HEK293 (cell line): Measurements from ENCODE around the gene MAPRE2.

ENCODE experiments used
- CTCF ChIA-PET: fragments of 350-600 bp; formaldehyde crosslinking; extraction: SDS; loops from one replicate; lab custom pipeline; 2021; ENCODE audit warnings: antibody characterized with exemption; lab: Yijun Ruan, JAX
- POLR2A ChIA-PET: fragments of 300-600 bp; formaldehyde crosslinking; extraction: SDS; loops from one replicate; lab custom pipeline; 2020; ENCODE audit warnings: antibody characterized with exemption, inconsistent platforms; lab: Yijun Ruan, JAX
- H3K27ac ChIP-seq: fragments of 200-500 bp; sonication (Bioruptor generic); 2 replicates; pipeline ENCODE4 v1.5.1; 2014; ENCODE audit warnings: low read depth, low read length, control low read depth, inconsistent platforms; ENCODE audit errors: extremely low read depth
- H3K36me3 ChIP-seq, 2 experiments: fragments of 200-500 bp in 1 of 2; sonication (Bioruptor generic) in 1 of 2; 1 replicate in 1 of 2; 2 replicates in 1 of 2; pipeline ENCODE4 v1.5.1; 2014 to 2017; ENCODE audit warnings: inconsistent platforms in 2 of 2, low read length in 2 of 2; ENCODE audit not compliant: control insufficient read depth in 2 of 2, insufficient read depth in 1 of 2
- H3K4me1 ChIP-seq: fragments of 200-500 bp; sonication (Bioruptor generic); 2 replicates; pipeline ENCODE4 v1.5.1; 2014; ENCODE audit warnings: mild to moderate bottlenecking, low read length, inconsistent platforms; ENCODE audit not compliant: control insufficient read depth, insufficient read depth
- H3K4me3 ChIP-seq: 2 replicates; pipeline ENCODE4 v1.5.1; 2011; ENCODE audit warnings: low read depth, mild to moderate bottlenecking, control low read depth, low read length, moderate library complexity
- H3K9me3 ChIP-seq: fragments of 200-500 bp; sonication (Bioruptor generic); 2 replicates; pipeline ENCODE4 v1.5.1; 2014; ENCODE audit warnings: low read depth, low read length, inconsistent platforms; ENCODE audit not compliant: control insufficient read depth, insufficient read depth
- FEZF1 ChIP-seq: fragments of 450-650 bp; formaldehyde crosslinking; IDR thresholded peaks from 2 replicates; pipeline ENCODE4 v1.5.1; 2016; ENCODE audit warnings: missing biosample characterization, missing genetic modification characterization
- HIC1 ChIP-seq: fragments of 450-650 bp; formaldehyde crosslinking; IDR thresholded peaks from 2 replicates; pipeline ENCODE4 v1.5.1; 2016; ENCODE audit warnings: missing biosample characterization, missing genetic modification characterization
- HOXA7 ChIP-seq: sonication (generic); formaldehyde crosslinking; IDR thresholded peaks from 2 replicates; pipeline ENCODE4 v1.8.1; 2022; ENCODE audit warnings: missing genetic modification reagents, borderline replicate concordance
- KLF9 ChIP-seq: fragments of 450-650 bp; formaldehyde crosslinking; IDR thresholded peaks from 2 replicates; pipeline ENCODE4 v1.5.1; 2016; ENCODE audit warnings: missing biosample characterization, missing genetic modification characterization, low read depth
- OSR2 ChIP-seq: fragments of 450-650 bp; formaldehyde crosslinking; IDR thresholded peaks from 2 replicates; pipeline ENCODE4 v1.5.1; 2016; ENCODE audit warnings: missing biosample characterization, missing genetic modification characterization
- SALL2 ChIP-seq: fragments of 450-650 bp; formaldehyde crosslinking; IDR thresholded peaks from 2 replicates; pipeline ENCODE4 v1.5.0; 2017; ENCODE audit warnings: missing biosample characterization, mild to moderate bottlenecking, missing genetic modification characterization, borderline replicate concordance
- SP7 ChIP-seq: fragments of 450-650 bp; formaldehyde crosslinking; IDR thresholded peaks from 2 replicates; pipeline ENCODE4 v1.5.1; 2016; ENCODE audit warnings: missing biosample characterization, missing genetic modification characterization
- ZNF133 ChIP-seq: fragments of 450-650 bp; formaldehyde crosslinking; IDR thresholded peaks from 2 replicates; pipeline ENCODE4 v1.5.1; 2016; ENCODE audit warnings: missing biosample characterization, missing genetic modification characterization
- ZNF16 ChIP-seq: fragments of 450-650 bp; formaldehyde crosslinking; IDR thresholded peaks from 2 replicates; pipeline ENCODE4 v1.5.1; 2016; ENCODE audit warnings: low read depth, missing biosample characterization, missing genetic modification characterization
- ZNF175 ChIP-seq: fragments of 450-650 bp; formaldehyde crosslinking; IDR thresholded peaks from 2 replicates; pipeline ENCODE4 v1.5.1; 2016; ENCODE audit warnings: missing biosample characterization, missing genetic modification characterization
- ZNF23 ChIP-seq: fragments of 450-650 bp; formaldehyde crosslinking; IDR thresholded peaks from 2 replicates; pipeline ENCODE4 v1.5.1; 2016; ENCODE audit warnings: missing biosample characterization, missing genetic modification characterization, borderline replicate concordance
- ZNF274 ChIP-seq, 2 experiments: fragments of 200-500 bp in 1 of 2; fragments of 450-650 bp in 1 of 2; sonication (Bioruptor generic) in 1 of 2; formaldehyde crosslinking in 1 of 2; IDR thresholded peaks; 2 replicates each; pipeline versions ENCODE4 v1.5.1 to v1.6.1; 2014 to 2016; ENCODE audit warnings: borderline replicate concordance in 1 of 2, inconsistent platforms in 1 of 2, low read length in 1 of 2, missing biosample characterization in 1 of 2, missing genetic modification characterization in 1 of 2
- ZNF280C ChIP-seq: fragments of 450-650 bp; formaldehyde crosslinking; IDR thresholded peaks from 2 replicates; pipeline ENCODE4 v1.5.1; 2016; ENCODE audit warnings: missing biosample characterization, missing genetic modification characterization
- ZNF280D ChIP-seq: fragments of 450-650 bp; formaldehyde crosslinking; IDR thresholded peaks from 2 replicates; pipeline ENCODE4 v1.5.1; 2016; ENCODE audit warnings: missing biosample characterization, missing genetic modification characterization
- ZNF449 ChIP-seq: fragments of 450-650 bp; formaldehyde crosslinking; IDR thresholded peaks from 2 replicates; pipeline ENCODE4 v1.5.1; 2017; ENCODE audit warnings: missing biosample characterization, mild to moderate bottlenecking, missing genetic modification characterization, moderate library complexity
- ZNF48 ChIP-seq: fragments of 450-650 bp; formaldehyde crosslinking; IDR thresholded peaks from 2 replicates; pipeline ENCODE4 v1.5.1; 2016; ENCODE audit warnings: missing biosample characterization, missing genetic modification characterization
- ZNF621 ChIP-seq: fragments of 450-650 bp; formaldehyde crosslinking; IDR thresholded peaks from 2 replicates; pipeline ENCODE4 v1.5.1; 2017; ENCODE audit warnings: missing biosample characterization, missing genetic modification characterization
- ZNF704 ChIP-seq: fragments of 450-650 bp; formaldehyde crosslinking; IDR thresholded peaks from 2 replicates; pipeline ENCODE4 v1.5.1; 2016; ENCODE audit warnings: missing biosample characterization, missing genetic modification characterization
- ZSCAN23 ChIP-seq: fragments of 450-650 bp; formaldehyde crosslinking; IDR thresholded peaks from 2 replicates; pipeline ENCODE4 v1.5.1; 2016; ENCODE audit warnings: missing biosample characterization, missing genetic modification characterization
- ZSCAN5A ChIP-seq: fragments of 450-650 bp; formaldehyde crosslinking; IDR thresholded peaks from 2 replicates; pipeline ENCODE4 v1.5.1; 2016; ENCODE audit warnings: missing biosample characterization, missing genetic modification characterization

MAPRE2 gene

GRCh38 chr18:35072616-35073015 lies 31.4 kb downstream of the MAPRE2 start:
- Histone ChIP-seq H3K27ac (no peak overlapping the region), H3K4me1 (no peaks in the 10 kb centered on the region), H3K9me3 (no peaks in the 10 kb centered on the region), H3K36me3 (peaks cover 0 to 7% of the 10 kb centered on the region in 2 experiments; a peak in 1 of 3 replicates)
- ChIA-PET POLR2A (interaction anchor here (2.7 kb wide), 1 partner anchor 31 kb away, joined by 11 read pairs; the partner anchor contains the start of gene MAPRE2), CTCF (interaction anchor here (1.6 kb wide), 1 partner anchor 8 kb away, joined by 4 read pairs; no protein-coding TSS in a partner anchor)
- TF ChIP-seq ZNF274 (IDR thresholded peaks at IDR 0.05; ENCODE audit: low read length) (no peak), ZNF274 (tag by site-specific recombination; IDR thresholded peaks at IDR 0.05; ENCODE audit: borderline replicate concordance) (no peak), FEZF1 (tag by site-specific recombination) (no peak), HOXA7 (CRISPR knock-in tag) (no peak), KLF9 (tag by site-specific recombination) (no peak), ZNF449 (tag by site-specific recombination) (no peak), ZNF48 (no peak), ZNF280D (tag by site-specific recombination) (no peak)
- TF ChIP-seq, all 188 proteins: peak for 0
- H3K4me3 ChIP-seq = no peak overlapping the region

- peaks cover 0 to 7% of the 10 kb centered on the region in 2 experiments; a peak in 1 of 3 replicates for H3K36me3 ChIP-seq
- H3K27ac ChIP-seq = no peak overlapping the region
- ChIA-PET POLR2A (interaction anchor here (2.7 kb wide), 1 partner anchor 32 kb away, joined by 11 read pairs; the partner anchor contains the start of gene MAPRE2), CTCF (interaction anchor here (0.6 to 1.6 kb wide), 4 partner anchors 9 to 122 kb away, joined by 3 to 4 read pairs (median 4); no protein-coding TSS in a partner anchor)
- no peaks in the 10 kb centered on the region for H3K9me3 ChIP-seq
- no peaks in the 10 kb centered on the region for H3K4me1 ChIP-seq
- H3K4me3 ChIP-seq = no peak overlapping the region
- TF ChIP-seq SP7 (tag by site-specific recombination) (no peak), HIC1 (tag by site-specific recombination) (no peak), SALL2 (tag by site-specific recombination) (no peak), ZSCAN5A (tag by site-specific recombination) (no peak), ZNF23 (tag by site-specific recombination) (no peak), OSR2 (tag by site-specific recombination) (no peak), ZNF280C (tag by site-specific recombination) (no peak), ZNF16 (tag by site-specific recombination) (no peak), ZNF704 (tag by site-specific recombination) (no peak), ZNF621 (no peak), ZNF175 (tag by site-specific recombination) (no peak), ZNF133 (tag by site-specific recombination) (no peak), ZSCAN23 (tag by site-specific recombination) (no peak)
These were observed 32.2 kb downstream of the MAPRE2 start for GRCh38 chr18:35073186-35074105.
